Measurements from ENCODE around the gene TPM3.
"Not testable (repeated sequence)": the region's sequence is repeated elsewhere in the genome, so short reads cannot be mapped to it uniquely, and the experiment has no call there.

Gene TPM3

GRCh38 chr1:154141240-154141639 lies 50.7 kb downstream of the TPM3 start:
- no peak for DNase-seq
- intact Hi-C loops (cut with DNase I): no loop called here

GRCh38 chr1:154137888-154138287 lies 54.0 kb downstream of the TPM3 start:
- intact Hi-C loops (cut with DNase I): no loop called here
- DNase-seq: no peak

- intact Hi-C loops (cut with DNase I): no loop called here
Observed at GRCh38 chr1:154133256-154133655, 58.6 kb downstream of the TPM3 start.

GRCh38 chr1:154129391-154129970 lies 62.4 kb downstream of the TPM3 start:
- intact Hi-C loops (cut with DNase I): no loop called here
- DNase-seq: no peak

More at GRCh38 chr1:154133256-154133655, 58.6 kb downstream of the TPM3 start:
- DNase-seq: no peak

- intact Hi-C loops (cut with DNase I); DNase-seq: not testable (repeated sequence)
Observed at GRCh38 chr1:154123205-154123604, 68.7 kb downstream of the TPM3 start.

GRCh38 chr1:154117642-154118041 lies 74.3 kb downstream of the TPM3 start:
- intact Hi-C loops (cut with DNase I): no loop called here
- DNase-seq: no peak

GRCh38 chr1:154115180-154115579 lies 76.7 kb downstream of the TPM3 start:
- intact Hi-C loops (cut with DNase I): no loop called here

More at GRCh38 chr1:154115180-154115579, 76.7 kb downstream of the TPM3 start:
- DNase-seq: no peak
